NCI-H2196 (cell line): ENCODE results near the gene NMBR.
"Not testable (repeated sequence)": the region's sequence is repeated elsewhere in the genome, so short reads cannot be mapped to it uniquely, and the experiment has no call there.

Experiments used
- DNase-seq: peaks from one replicate; lab custom pipeline; 2025; ENCODE audit not compliant: unreplicated experiment; lab: John Stamatoyannopoulos, UW

The NMBR gene

GRCh38 chr6:142146828-142147662, at the start of gene NMBR, which contains the start of gene VTA1:
TSS of gene NMBR (minus strand) at chr6:142147122. CDS start at chr6:142088658, 58,464 bp downstream.
TSS of gene VTA1 (plus strand) at chr6:142147263. CDS start at chr6:142147288, 25 bp downstream.
- DNase-seq = peak; percentile 98

DNA sequence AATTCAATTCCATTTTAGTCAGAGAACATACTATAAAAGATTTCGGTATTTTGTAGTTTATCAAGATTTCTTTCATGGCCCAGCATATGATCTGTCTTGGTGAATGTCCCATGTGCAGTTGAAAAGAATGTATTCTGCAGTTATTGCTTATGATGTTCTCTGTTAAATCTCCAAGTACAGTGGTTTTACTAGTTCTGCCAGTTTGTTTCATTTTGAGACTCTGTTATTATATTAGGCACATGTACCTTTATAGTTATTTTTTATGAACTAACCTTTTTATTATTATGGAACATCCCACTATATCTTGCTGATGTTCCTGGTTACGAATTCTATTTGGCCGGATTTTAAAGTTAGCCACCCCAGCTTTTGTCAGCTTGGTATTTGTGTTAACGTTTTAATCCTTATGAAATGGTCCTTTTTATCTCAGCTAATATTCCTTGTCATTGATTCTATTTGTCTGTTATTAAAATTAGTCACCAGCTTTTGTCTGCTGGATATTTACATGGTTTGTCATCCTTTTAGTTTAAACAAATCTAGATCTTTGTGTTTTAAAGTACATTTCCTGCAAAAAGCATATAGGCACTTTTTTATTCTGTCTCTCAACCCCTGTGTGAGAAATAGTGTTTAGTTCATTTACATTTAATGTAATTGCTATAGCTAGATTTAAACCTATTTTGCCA, 49.1 kb upstream of the NMBR start:
- no peak for DNase-seq

- no peak for DNase-seq
Observed at GRCh38 chr6:142193621-142194020, 46.7 kb upstream of the NMBR start.

GRCh38 chr6:142192343-142192742, 45.4 kb upstream of the NMBR start:
- DNase-seq = no peak

GRCh38 chr6:142189057-142189456, 42.1 kb upstream of the NMBR start:
- DNase-seq = no peak

DNA sequence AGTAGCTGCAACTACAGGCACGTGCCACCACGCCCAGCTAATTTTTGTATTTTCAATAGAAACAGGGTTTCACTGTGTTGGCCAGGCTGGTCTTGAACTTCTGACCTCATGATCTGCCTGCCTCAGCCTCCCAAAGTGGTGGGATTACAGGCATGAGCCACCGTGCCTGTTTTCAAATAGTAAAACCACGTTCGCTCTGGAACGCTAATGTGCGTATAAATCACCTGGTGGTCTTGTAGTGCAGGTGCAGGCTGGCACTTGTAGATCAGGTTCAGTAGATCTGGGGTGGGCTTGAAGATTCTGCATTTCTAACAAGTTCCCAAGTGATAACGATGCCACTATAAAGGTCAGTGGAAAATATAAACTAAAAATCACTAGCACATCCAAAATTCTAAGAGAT, 41.4 kb upstream of the NMBR start:
- DNase-seq = not testable (repeated sequence)

- peak; percentile 51 for DNase-seq
Observed at GRCh38 chr6:142187209-142187608, 40.3 kb upstream of the NMBR start.

DNA sequence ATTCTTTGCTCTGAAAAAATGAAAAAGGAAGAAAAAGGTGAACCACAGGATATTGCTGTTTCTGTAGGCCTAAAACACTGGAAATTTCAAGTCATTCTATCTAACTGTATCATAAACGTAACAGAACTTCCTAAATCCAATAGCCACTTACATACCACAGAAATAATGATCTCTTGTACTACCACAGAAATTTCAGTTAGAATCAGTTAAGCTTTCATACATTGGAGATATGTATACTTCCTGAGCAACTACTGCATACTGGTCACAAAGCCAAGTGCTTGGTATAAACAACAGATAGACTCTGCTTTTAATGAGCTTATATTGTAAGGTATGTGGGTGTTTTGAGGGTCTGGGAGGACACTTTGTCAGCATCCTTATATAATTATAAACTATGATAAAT, 38.7 kb upstream of the NMBR start:
- no peak for DNase-seq

DNA sequence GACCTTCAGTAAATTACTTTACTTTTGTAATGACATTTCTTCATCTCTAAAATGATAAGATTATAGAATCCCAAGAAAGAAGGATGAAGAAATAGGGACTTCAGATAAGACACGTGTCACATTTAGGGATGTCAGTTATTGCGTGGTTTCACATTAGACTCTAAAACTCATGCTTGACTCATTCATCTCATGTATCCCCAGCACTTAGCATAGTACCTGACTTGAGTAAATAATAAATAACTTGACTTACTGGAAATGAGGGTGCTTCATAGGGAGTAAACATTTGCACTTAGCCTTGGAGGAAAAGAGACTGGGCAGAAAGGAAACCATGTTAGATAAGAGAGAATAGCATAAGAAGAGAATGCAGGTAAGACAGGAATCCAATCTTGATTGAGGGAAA, 37.4 kb upstream of the NMBR start:
- DNase-seq = no peak

- no peak for DNase-seq
Observed at GRCh38 chr6:142183351-142183750, 36.4 kb upstream of the NMBR start.

DNA sequence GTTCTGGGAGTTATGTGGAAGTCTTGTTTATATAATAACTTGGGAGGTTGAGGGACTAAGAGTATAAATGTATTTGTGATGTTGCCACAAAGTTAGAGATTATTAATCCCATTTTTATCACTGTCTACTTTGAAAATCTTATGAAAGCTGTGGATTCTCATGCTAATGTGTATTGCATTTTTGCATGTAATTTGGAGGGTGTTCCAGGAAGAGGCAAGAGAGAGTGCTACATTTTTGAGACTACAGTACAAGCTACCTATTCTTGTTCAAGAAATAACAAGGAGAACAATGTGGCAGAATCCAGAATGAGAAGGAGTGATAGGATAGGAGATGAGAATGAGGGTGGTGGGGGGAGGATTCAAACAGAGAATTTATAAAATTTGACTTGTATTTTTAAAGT, 35.1 kb upstream of the NMBR start:
- DNase-seq = no peak

- no peak for DNase-seq
Observed at GRCh38 chr6:142178129-142178528, 31.2 kb upstream of the NMBR start.

DNA sequence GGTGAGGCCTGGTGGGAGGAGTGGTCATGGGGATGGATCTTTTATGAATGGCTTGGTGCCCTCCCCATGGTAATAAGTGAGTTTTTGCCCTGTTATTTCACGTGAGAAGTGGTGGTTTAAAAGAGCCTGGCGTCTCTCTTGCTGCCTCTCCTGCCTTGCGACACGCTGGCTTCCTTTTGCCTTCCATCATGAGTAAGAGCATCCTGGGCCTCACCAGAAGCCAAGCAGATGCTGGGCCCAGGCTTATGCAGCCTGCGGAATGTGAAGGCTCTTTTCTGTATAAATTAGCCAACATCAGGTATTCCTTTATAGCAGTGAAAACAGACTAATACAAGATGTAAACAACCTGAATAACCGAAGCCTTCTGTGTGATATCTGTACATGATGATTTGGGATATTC, 27.8 kb upstream of the NMBR start:
- no peak for DNase-seq

- no peak for DNase-seq
Observed at GRCh38 chr6:142173980-142174379, 27.1 kb upstream of the NMBR start.

DNA sequence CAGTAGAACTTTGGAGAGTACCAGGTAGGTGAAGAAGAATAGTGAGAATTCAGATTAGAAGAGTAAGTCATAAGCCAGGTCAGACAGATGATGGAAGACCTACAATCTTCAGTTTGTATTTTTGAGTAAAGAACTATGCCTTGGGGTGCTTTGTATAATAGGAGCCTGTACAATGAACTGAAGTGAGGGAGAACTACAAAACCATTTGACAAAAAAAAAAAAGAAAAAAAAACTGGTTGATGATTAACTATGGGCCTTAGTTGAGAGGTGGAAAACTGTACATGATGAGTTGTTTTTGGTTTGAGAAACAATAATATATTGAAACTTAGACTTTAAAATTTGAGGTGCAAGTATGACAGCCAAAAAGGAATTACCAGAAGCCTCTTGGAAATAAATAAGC, 25.8 kb upstream of the NMBR start:
- no peak for DNase-seq

- no peak for DNase-seq
Observed at GRCh38 chr6:142171351-142171750, 24.4 kb upstream of the NMBR start.

GRCh38 chr6:142167486-142167885, 20.6 kb upstream of the NMBR start:
- DNase-seq = no peak

DNA sequence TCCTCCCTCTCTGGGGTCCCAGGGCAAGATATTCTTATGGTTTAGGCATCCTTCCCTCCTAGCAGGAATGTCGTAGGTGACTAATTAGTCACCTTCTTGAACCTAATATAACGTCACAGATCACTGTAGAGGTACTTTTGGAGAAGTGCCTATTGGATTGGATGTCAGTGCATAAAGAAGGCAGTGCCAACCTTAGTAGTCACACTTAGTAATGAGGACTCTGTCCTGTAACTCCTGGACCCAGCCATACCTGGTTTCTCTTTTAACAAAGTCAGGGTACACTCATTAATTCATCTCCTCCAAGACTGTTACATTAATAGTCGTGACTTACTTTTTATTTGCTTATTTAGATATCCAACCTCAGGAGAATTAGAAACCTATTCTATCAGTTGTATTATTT, 20.1 kb upstream of the NMBR start:
- no peak for DNase-seq

DNA sequence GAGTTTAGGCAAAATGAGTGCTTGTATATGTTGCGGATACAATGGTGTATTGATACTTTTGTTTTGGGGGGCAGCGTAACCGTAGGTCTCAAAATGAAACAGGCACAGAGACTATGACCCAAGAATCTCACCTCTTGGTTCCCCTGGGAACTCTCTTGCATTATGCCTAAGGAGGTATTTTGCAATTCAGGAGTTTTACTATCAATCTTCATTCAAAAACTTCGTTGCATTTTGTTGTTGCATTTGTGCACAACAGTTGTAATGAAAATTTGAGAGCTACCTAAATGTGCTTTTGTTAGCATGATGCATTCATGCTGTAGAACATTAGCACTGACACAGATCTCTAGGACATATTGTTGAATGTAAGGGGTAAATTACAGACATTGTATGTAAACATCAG, 18.3 kb upstream of the NMBR start:
- DNase-seq = no peak

DNA sequence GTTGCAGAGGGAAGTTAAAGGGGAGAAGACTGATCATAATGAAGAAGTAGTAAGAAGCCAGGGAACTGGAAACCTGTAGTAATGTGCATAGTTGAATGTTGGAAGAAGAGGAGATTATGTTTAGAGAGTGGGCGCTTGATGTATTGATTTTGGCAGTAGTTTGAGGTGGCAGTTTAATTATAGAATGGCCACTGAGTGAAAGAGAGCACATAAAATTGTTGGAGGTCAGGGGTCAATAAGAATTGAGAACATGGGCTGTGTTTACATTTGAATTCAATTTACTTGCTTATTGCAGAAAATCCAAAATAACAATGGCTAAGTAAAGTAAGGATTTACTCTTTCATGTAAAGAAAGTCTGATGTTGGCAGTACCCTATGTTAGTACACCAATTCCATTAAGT, 15.9 kb upstream of the NMBR start:
- DNase-seq = no peak

GRCh38 chr6:142156758-142157068, 9.8 kb upstream of the NMBR start:
- not testable (repeated sequence) for DNase-seq

DNA sequence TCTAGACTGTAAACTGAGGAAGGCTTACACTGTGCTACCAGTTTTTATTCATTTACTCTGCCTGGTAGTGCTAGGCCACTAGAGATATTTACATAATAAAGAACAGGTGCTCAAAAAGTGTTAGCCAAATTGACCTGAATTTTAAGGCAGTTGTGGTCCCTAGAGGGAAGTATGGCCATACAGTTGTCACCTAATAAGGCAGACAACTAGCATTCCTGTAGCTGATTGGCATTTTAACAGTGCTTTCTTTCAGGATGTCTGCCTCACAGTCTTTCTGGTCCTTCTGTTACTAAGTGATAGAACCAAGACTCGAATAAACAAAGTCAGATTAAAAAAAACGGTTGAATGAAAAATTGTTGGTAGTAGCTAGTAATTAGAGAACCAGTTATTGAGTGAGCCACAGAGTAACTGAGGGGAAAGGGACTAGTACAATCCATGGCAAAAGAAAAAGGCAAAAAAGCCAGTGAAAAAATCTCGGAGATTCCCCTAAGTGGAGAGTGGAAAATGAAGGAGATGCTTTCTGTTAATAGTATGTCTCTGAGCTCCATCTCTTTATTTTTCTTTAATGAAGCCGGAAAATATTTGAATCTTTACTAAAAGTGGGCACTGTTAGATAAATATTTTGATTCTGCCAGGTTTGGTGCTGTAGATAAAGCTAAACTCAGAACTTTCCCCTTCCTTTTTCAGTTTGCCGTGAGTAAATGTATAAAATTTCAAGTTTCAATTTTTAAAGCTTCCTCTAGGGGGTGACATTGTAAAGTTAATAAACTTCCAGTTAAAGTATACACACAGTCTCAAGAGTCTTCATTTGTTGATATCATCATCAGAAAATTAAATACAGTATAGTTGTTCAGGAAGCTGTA, 9.2 kb upstream of the NMBR start:
- DNase-seq = peak; percentile 23
